HCT116 (cell line): ENCODE results near the gene TOP1. TPM values are rescaled to one million over a fixed set of nuclear protein-coding genes. Genes with fewer than 3 reads are reported as not detected.
A peak's percentile ranks its signal among the peaks of the same experiment; 100 is the strongest.

Source experiments
- ATAC-seq: fragments of 200-7000 bp; cut with Tn5 transposase; 2 replicates; pipeline ENCODE4 v1.9.1; 2020; ENCODE audit warnings: mild to moderate bottlenecking, moderate library complexity
- BruUV-seq: library from RNA; stranded (reverse); fragments of 400-500 nt; replicated peaks from 2 replicates; lab custom pipeline; 2021; lab: Mats Ljungman, UMichigan
- CTCF ChIA-PET: fragments of 300-600 bp; sonication (Branson Sonifier 250); formaldehyde crosslinking; loops from one replicate; lab custom pipeline; 2021; ENCODE audit warnings: antibody characterized with exemption; lab: Charles Lee
- POLR2A ChIA-PET: fragments of 300-600, 350-600 bp; sonication (Branson Sonifier 250); formaldehyde crosslinking; loops from one replicate; lab custom pipeline; 2021; ENCODE audit warnings: antibody characterized with exemption; lab: Charles Lee
- RAD21 ChIA-PET, 2 experiments: fragments of 300-600 bp; sonication (Branson Sonifier 250); formaldehyde crosslinking; loops; one replicate each; lab custom pipeline; 2023; ENCODE audit warnings: low total read pairs in 2 of 2; ENCODE audit not compliant: uncharacterized antibody in 2 of 2, unreplicated experiment in 2 of 2, low non-redundant PET in 1 of 2; lab: Charles Lee
- DNase-seq: peaks from one replicate; pipeline ENCODE4 v3.0.0-alpha.2; 2010; ENCODE audit warnings: low read depth, low spot score
- H2AFZ ChIP-seq: fragments of 200-600 bp; shearing (Covaris generic), sonication (generic); 2 replicates; pipeline ENCODE4 v1.6.1; 2017; ENCODE audit warnings: low read depth, mixed run types, mixed read lengths, antibody characterized with exemption, low read length; ENCODE audit not compliant: poor library complexity, severe bottlenecking
- H3K27ac ChIP-seq: 2 replicates; pipeline ENCODE4 v1.5.1; 2012; ENCODE audit warnings: low read depth, low read length
- H3K27me3 ChIP-seq: fragments of 200-600 bp; sonication (generic); 2 replicates; pipeline ENCODE4 v1.6.1; 2016; ENCODE audit warnings: mixed run types, low read length, mixed read lengths; ENCODE audit not compliant: insufficient read depth
- H3K36me3 ChIP-seq, 2 experiments: fragments of 200-500 bp in 1 of 2; fragments of 200-600 bp in 1 of 2; sonication (Bioruptor generic) in 1 of 2; sonication (generic) in 1 of 2; 2 replicates each; pipeline versions ENCODE4 v1.5.1 to v1.6.1; 2014 to 2016; ENCODE audit warnings: low read length in 2 of 2, inconsistent platforms in 1 of 2, mixed read lengths in 1 of 2, mixed run types in 1 of 2; ENCODE audit not compliant: insufficient read depth in 2 of 2, control insufficient read depth in 1 of 2
- H3K4me1 ChIP-seq, 2 experiments: fragments of 200-600 bp in 1 of 2; sonication (generic) in 1 of 2; 2 replicates each; pipeline versions ENCODE4 v1.5.1 to v1.6.1; 2012 to 2017; ENCODE audit warnings: low read length in 2 of 2, inconsistent platforms in 1 of 2, mild to moderate bottlenecking in 1 of 2, mixed read lengths in 1 of 2, mixed run types in 1 of 2, moderate library complexity in 1 of 2; ENCODE audit not compliant: insufficient read depth in 2 of 2, control insufficient read depth in 1 of 2
- H3K4me2 ChIP-seq: fragments of 200-600 bp; sonication (generic); 2 replicates; pipeline ENCODE4 v1.6.1; 2017; ENCODE audit warnings: mixed run types, low read length, mixed read lengths
- H3K4me3 ChIP-seq, 2 experiments: fragments of 200-600 bp in 1 of 2; sonication (generic) in 1 of 2; replicated peaks in 1 of 2; 2 replicates each; pipeline ENCODE4 v1.5.1; 2011 to 2016; ENCODE audit warnings: low read length in 2 of 2, control low read depth in 1 of 2, low read depth in 1 of 2, mild to moderate bottlenecking in 1 of 2, mixed read lengths in 1 of 2, mixed run types in 1 of 2
- H3K79me2 ChIP-seq: fragments of 200-600 bp; sonication (generic); 2 replicates; pipeline ENCODE4 v1.6.1; 2017; ENCODE audit warnings: mild to moderate bottlenecking, mixed run types, low read length, moderate library complexity, mixed read lengths; ENCODE audit not compliant: insufficient read depth
- H3K9ac ChIP-seq: fragments of 200-600 bp; sonication (generic); 2 replicates; pipeline ENCODE4 v1.6.1; 2016; ENCODE audit warnings: low read length, mixed read lengths
- H3K9me2 ChIP-seq: fragments of 200-600 bp; sonication (generic), shearing (Covaris generic); 2 replicates; pipeline ENCODE4 v1.6.1; 2017; ENCODE audit warnings: mixed run types, mild to moderate bottlenecking, moderate library complexity; ENCODE audit not compliant: insufficient read depth
- H3K9me3 ChIP-seq, 2 experiments: fragments of 200-500 bp in 1 of 2; fragments of 200-600 bp in 1 of 2; sonication (Bioruptor generic) in 1 of 2; sonication (generic) in 1 of 2; 2 replicates each; pipeline ENCODE4 v1.6.1; 2014 to 2017; ENCODE audit warnings: low read length in 2 of 2, mixed read lengths in 2 of 2, inconsistent platforms in 1 of 2, low read depth in 1 of 2, mild to moderate bottlenecking in 1 of 2, mixed run types in 1 of 2, moderate library complexity in 1 of 2; ENCODE audit not compliant: control insufficient read depth in 1 of 2, insufficient read depth in 1 of 2
- H4K20me1 ChIP-seq: fragments of 200-600 bp; sonication (generic), shearing (Covaris generic); 2 replicates; pipeline ENCODE4 v1.6.1; 2017; ENCODE audit warnings: mixed run types, mild to moderate bottlenecking, moderate library complexity; ENCODE audit not compliant: insufficient read depth
- CBX3 ChIP-seq: IDR thresholded peaks from 2 replicates; pipeline ENCODE4 v1.6.1; 2012; ENCODE audit warnings: low read depth
- CEBPB ChIP-seq: IDR thresholded peaks from 2 replicates; pipeline ENCODE4 v1.6.1; 2012; ENCODE audit warnings: low read depth
- ELF1 ChIP-seq: IDR thresholded peaks from 2 replicates; pipeline ENCODE4 v1.6.1; 2012; ENCODE audit warnings: low read depth, borderline replicate concordance
- EZH2phosphoT487 ChIP-seq: fragments of 200-600 bp; IDR thresholded peaks from 2 replicates; pipeline ENCODE4 v1.6.1; 2018; ENCODE audit warnings: antibody characterized with exemption, borderline replicate concordance
- SRF ChIP-seq: IDR thresholded peaks from 2 replicates; pipeline ENCODE4 v1.6.1; 2012; ENCODE audit warnings: low read depth
- YY1 ChIP-seq: IDR thresholded peaks from 2 replicates; pipeline ENCODE4 v1.6.1; 2011; ENCODE audit warnings: low read length, low read depth, moderate library complexity, mild to moderate bottlenecking; ENCODE audit not compliant: insufficient replicate concordance; ENCODE audit errors: extremely low read depth
- intact Hi-C: fragments of 100-400 bp; cut with micrococcal nuclease; formaldehyde crosslinking; loops from 2 replicates; pipeline ENCODE4 v1.10.0; 2022
- total RNA-seq: library from RNA; stranded (reverse); gene quantifications from one replicate; pipeline ENCODE4 v1.2.1, GENCODE V29; 2021; ENCODE audit not compliant: unreplicated experiment
- TF ChIP-seq, protein P1 (sequence below): IDR thresholded peaks from 2 replicates; pipeline ENCODE4 v1.6.1; 2012; ENCODE audit warnings: low read depth

Gene TOP1
- total RNA-seq, 1 experiment from 2014 or later = 190 TPM

DNA sequence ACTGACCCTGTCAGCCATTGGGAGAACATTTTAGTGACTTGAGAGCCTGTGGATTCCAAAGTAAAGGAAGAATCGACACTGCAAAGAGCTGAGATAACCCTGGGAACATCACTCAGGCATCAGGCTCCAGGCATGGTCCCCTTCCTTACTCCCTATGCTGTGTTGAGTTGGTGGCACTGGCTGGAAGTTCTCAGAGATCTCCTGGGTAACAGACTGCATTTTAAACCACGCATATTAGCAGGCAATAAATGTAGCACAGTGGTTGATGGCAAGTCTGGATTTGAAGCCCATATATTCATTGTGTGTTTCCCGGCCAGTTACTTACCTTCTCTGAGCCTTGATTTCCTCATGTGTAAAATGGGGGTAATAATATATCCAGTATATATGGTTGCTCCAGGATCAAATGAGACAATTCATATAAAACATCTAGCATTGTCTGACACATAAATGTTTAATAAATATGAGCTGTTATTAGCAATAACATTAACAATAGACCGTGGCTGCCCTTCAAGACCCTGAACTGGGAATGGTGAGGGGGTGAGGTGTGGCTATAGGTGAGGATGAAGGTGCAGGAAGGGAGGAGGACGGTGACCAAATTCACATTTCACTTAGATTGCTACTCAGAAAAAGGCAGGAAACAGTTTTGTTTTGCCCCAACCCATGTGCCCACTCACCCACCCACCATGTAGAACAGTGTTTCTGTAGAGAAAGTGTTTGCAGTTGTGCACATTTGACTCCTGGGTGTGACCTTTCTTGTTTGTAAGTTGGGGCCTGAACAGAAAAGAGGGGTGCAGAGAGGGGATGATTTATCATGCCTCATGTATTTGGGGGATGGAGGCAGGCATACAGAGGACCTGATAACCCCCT, 110.8 kb downstream of the TOP1 start:
- no peaks in the 10 kb centered on the region for H4K20me1 ChIP-seq
- intact Hi-C loops = no loop called here
- peaks cover 57% of the 10 kb centered on the region for H3K79me2 ChIP-seq
- no peak overlapping the region for H3K9ac ChIP-seq
- H3K4me2 ChIP-seq = peak overlapping the region; percentile 97; the same call in 1 of the 2 replicates
- RAD21 ChIA-PET = no interaction called here
- ATAC-seq (no peak), DNase-seq (no peak)
- POLR2A ChIA-PET = no interaction called here
- H3K27ac ChIP-seq = no peak overlapping the region
- CTCF ChIA-PET = no interaction called here
- TF ChIP-seq EZH2phosphoT487 = no peak
- TF ChIP-seq SRF = no peak
- TF ChIP-seq, protein P1, sequence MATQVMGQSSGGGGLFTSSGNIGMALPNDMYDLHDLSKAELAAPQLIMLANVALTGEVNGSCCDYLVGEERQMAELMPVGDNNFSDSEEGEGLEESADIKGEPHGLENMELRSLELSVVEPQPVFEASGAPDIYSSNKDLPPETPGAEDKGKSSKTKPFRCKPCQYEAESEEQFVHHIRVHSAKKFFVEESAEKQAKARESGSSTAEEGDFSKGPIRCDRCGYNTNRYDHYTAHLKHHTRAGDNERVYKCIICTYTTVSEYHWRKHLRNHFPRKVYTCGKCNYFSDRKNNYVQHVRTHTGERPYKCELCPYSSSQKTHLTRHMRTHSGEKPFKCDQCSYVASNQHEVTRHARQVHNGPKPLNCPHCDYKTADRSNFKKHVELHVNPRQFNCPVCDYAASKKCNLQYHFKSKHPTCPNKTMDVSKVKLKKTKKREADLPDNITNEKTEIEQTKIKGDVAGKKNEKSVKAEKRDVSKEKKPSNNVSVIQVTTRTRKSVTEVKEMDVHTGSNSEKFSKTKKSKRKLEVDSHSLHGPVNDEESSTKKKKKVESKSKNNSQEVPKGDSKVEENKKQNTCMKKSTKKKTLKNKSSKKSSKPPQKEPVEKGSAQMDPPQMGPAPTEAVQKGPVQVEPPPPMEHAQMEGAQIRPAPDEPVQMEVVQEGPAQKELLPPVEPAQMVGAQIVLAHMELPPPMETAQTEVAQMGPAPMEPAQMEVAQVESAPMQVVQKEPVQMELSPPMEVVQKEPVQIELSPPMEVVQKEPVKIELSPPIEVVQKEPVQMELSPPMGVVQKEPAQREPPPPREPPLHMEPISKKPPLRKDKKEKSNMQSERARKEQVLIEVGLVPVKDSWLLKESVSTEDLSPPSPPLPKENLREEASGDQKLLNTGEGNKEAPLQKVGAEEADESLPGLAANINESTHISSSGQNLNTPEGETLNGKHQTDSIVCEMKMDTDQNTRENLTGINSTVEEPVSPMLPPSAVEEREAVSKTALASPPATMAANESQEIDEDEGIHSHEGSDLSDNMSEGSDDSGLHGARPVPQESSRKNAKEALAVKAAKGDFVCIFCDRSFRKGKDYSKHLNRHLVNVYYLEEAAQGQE = no peak
- no peak for TF ChIP-seq CBX3
- no peak for TF ChIP-seq ELF1
- no peak for TF ChIP-seq YY1
- no peak for TF ChIP-seq CEBPB
- BruUV-seq = no TSS peak
- H3K4me3 ChIP-seq = no peak overlapping the region
- peaks cover 9 to 20% of the 10 kb centered on the region in 2 experiments; a peak in 3 of 4 replicates for H3K4me1 ChIP-seq
- H3K36me3 ChIP-seq = peaks cover 0 to 5% of the 10 kb centered on the region in 2 experiments; a peak in 1 of 4 replicates
- no peak overlapping the region for H2AFZ ChIP-seq
- H3K9me2 ChIP-seq = no peaks in the 10 kb centered on the region
- H3K27me3 ChIP-seq = no peaks in the 10 kb centered on the region
- H3K9me3 ChIP-seq = no peaks in the 10 kb centered on the region
